ENCODE results near the gene GRK5.

GRCh38 chr10:119349937-119350501 is 142.6 kb downstream of the GRK5 start:
- TF ChIP-seq CTCF (IDR thresholded peaks at IDR 0.05; ENCODE audit: low read depth, low read length) (no peak), POLR2A (IDR thresholded peaks at IDR 0.05; ENCODE audit: extremely low read depth, insufficient read length) (no peak)
